Islet of Langerhans (tissue), 1 donor: ENCODE results near the gene ZIC4.

Experiments
- FAIRE-seq: peaks from one replicate; lab custom pipeline; 2011; peaks lifted over from hg19 to GRCh38; lab: Jason Lieb, UNC

The ZIC4 gene

GRCh38 chr3:147343926-147344325 is 62.4 kb downstream of the ZIC4 start:
- no peak for FAIRE-seq

GRCh38 chr3:147341727-147342126 is 64.6 kb downstream of the ZIC4 start:
- FAIRE-seq = no peak

- FAIRE-seq = no peak
Measured at GRCh38 chr3:147336543-147337278, 69.6 kb downstream of the ZIC4 start.
